ENCODE data around the gene SPECC1. TPM values are rescaled to one million over a fixed set of nuclear protein-coding genes. Genes with fewer than 3 reads are reported as not detected.

Gene SPECC1
- total RNA-seq, 1 donor from 2014 or later, result 65.7 TPM

DNA sequence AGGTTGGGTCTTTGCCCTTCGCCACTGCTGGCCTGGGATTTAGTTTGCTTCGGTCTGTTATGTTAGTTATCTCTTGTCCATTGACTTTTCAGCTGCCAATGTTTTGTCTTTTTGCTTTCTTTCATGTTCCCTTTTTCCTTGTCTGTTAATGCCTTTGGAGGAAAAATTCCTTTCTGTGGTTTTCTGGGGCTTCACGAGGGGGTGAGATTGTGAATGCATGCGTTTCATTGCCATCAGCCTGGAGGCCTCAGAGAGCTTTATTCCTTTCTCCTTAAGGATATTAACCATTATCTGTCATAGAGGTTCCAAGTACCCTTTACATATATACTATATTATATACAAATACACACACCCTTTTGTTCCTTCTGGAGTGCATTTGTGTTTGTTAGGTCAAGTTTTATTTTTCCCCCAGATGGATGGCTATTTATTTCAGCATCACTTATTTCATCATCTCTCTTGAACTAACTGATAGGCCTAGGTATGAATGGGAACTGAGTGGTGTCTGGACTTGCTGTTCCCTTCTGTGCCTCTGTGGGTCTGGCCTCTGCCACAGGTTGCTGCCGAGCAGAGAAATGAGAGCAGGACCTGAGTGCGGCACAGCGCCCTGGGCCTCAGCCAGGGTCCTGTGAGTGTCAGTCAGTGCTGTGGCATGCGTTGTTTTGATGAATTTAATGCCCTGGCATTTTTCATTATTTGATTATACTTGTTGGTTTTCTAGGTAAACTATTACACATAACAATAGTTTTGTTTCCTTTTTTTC, 264.8 kb downstream of the SPECC1 start:
- Mint-ChIP-seq H3K36me3 (ENCODE audit: low read depth, unreplicated experiment) (peaks cover 5% of the 10 kb centered on the region), H3K4me3 (ENCODE audit: unreplicated experiment) (no peak overlapping the region), H3K27me3 (ENCODE audit: unreplicated experiment) (peaks cover 1% of the 10 kb centered on the region), H3K9me3 (ENCODE audit: unreplicated experiment) (no peaks in the 10 kb centered on the region), H3K4me1 (ENCODE audit: unreplicated experiment) (peaks cover 21% of the 10 kb centered on the region), H3K27ac (ENCODE audit: unreplicated experiment) (no peak overlapping the region)
- DNase-seq (ENCODE audit: low spot score), result no peak
- TF ChIP-seq, protein P1, sequence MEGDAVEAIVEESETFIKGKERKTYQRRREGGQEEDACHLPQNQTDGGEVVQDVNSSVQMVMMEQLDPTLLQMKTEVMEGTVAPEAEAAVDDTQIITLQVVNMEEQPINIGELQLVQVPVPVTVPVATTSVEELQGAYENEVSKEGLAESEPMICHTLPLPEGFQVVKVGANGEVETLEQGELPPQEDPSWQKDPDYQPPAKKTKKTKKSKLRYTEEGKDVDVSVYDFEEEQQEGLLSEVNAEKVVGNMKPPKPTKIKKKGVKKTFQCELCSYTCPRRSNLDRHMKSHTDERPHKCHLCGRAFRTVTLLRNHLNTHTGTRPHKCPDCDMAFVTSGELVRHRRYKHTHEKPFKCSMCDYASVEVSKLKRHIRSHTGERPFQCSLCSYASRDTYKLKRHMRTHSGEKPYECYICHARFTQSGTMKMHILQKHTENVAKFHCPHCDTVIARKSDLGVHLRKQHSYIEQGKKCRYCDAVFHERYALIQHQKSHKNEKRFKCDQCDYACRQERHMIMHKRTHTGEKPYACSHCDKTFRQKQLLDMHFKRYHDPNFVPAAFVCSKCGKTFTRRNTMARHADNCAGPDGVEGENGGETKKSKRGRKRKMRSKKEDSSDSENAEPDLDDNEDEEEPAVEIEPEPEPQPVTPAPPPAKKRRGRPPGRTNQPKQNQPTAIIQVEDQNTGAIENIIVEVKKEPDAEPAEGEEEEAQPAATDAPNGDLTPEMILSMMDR (IDR thresholded peaks at IDR 0.05; ENCODE audit: unreplicated experiment), result no peak

DNA sequence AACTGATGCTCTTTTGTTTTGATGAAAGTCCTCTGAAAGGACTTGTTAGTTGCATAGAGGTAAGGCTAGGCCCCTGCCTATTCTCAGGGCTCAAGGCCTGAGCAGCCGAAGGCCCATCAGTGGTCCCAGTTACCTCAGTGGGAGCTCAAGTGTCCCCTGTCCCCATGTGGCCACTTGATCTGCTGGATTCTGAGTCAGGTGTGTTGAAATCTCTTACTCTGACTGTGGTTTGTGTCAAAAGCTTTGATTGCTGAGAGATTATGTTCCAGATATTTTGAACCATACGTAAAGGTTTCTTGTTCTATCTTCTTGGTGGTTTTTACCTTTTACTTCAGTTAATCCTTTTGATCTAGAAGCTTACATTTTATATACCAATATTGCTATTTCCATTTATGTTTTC, 266.5 kb downstream of the SPECC1 start:
- no peak for DNase-seq (ENCODE audit: low spot score)
- peaks cover 5% of the 10 kb centered on the region for H3K36me3 Mint-ChIP-seq (ENCODE audit: low read depth, unreplicated experiment)
- H3K27ac Mint-ChIP-seq (ENCODE audit: unreplicated experiment), result no peak overlapping the region
- TF ChIP-seq, protein P1 (IDR thresholded peaks at IDR 0.05; ENCODE audit: unreplicated experiment), result no peak
- peaks cover 1% of the 10 kb centered on the region for H3K27me3 Mint-ChIP-seq (ENCODE audit: unreplicated experiment)
- no peaks in the 10 kb centered on the region for H3K9me3 Mint-ChIP-seq (ENCODE audit: unreplicated experiment)
- peaks cover 15% of the 10 kb centered on the region for H3K4me1 Mint-ChIP-seq (ENCODE audit: unreplicated experiment)
- no peak overlapping the region for H3K4me3 Mint-ChIP-seq (ENCODE audit: unreplicated experiment)

DNA sequence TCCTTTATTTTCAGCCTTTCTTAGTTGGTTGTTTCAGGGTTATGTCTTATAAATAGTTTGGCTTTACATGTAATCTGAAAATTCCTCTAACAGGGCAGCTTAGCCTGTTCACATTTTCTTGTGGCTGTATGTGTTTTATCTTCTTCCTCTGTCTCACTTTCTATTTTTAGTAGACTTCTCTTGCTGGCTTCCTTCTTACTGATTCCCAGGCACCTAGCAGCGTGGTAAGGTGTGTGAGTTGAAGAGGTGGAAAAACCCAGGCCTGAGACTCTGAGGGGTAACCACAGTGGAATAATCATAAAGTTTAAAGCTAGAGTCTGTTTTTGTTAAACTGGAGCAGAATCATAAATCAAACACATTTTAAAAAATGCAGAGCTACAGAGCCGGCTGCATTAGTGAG, 267.3 kb downstream of the SPECC1 start:
- H3K9me3 Mint-ChIP-seq (ENCODE audit: unreplicated experiment), result no peaks in the 10 kb centered on the region
- TF ChIP-seq, protein P1 (IDR thresholded peaks at IDR 0.05; ENCODE audit: unreplicated experiment), result no peak
- no peak overlapping the region for H3K27ac Mint-ChIP-seq (ENCODE audit: unreplicated experiment)
- no peak for DNase-seq (ENCODE audit: low spot score)
- no peak overlapping the region for H3K4me3 Mint-ChIP-seq (ENCODE audit: unreplicated experiment)
- H3K4me1 Mint-ChIP-seq (ENCODE audit: unreplicated experiment), result peaks cover 8% of the 10 kb centered on the region
- peaks cover 5% of the 10 kb centered on the region for H3K36me3 Mint-ChIP-seq (ENCODE audit: low read depth, unreplicated experiment)
- peaks cover 1% of the 10 kb centered on the region for H3K27me3 Mint-ChIP-seq (ENCODE audit: unreplicated experiment)

DNA sequence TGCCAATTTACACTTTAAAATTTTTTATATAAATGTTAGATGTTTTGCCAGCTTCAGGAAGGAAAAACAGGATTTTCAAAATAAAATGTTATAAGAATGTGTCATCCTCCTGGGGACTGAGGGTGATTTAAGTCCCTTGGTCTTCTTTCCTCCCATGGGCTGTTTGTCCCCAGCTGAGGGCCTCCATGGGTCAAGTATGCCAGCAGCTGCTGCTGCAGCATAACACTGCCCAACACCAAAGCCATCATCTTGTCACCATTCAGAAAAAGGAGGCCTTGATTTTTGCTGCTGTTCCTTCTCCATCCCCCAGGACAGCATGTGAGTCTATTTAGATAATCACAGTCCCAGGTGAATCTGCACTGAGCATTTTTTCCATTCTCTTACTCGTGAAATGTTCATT, 269.6 kb downstream of the SPECC1 start:
- DNase-seq (ENCODE audit: low spot score), result no peak
- TF ChIP-seq, protein P1 (IDR thresholded peaks at IDR 0.05; ENCODE audit: unreplicated experiment), result no peak
- Mint-ChIP-seq H3K4me1 (ENCODE audit: unreplicated experiment) (peaks cover under 1% of the 10 kb centered on the region), H3K27ac (ENCODE audit: unreplicated experiment) (no peak overlapping the region), H3K4me3 (ENCODE audit: unreplicated experiment) (no peak overlapping the region), H3K36me3 (ENCODE audit: low read depth, unreplicated experiment) (peaks cover 5% of the 10 kb centered on the region), H3K9me3 (ENCODE audit: unreplicated experiment) (no peaks in the 10 kb centered on the region), H3K27me3 (ENCODE audit: unreplicated experiment) (peaks cover 4% of the 10 kb centered on the region)

DNA sequence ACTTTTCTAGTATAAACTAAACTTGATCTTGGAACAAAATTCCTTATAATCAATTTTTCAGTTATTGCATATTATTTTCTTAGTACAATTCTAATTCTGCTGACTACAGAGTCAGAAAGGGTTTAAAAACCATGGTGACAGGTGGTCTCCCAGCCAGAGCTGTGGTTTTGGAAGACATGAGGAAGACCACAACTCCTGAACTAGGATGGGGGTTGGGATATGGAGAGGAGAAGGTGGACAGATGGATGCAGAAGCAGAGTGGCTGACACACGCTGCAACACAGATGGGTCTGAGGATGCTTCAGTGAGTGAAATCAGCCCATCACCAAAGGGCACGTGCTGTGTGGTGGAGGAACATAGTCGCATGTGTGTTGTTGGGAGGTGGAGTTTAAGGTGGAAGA, 270.5 kb downstream of the SPECC1 start:
- DNase-seq (ENCODE audit: low spot score), result no peak
- H3K9me3 Mint-ChIP-seq (ENCODE audit: unreplicated experiment), result no peaks in the 10 kb centered on the region
- H3K36me3 Mint-ChIP-seq (ENCODE audit: low read depth, unreplicated experiment), result peaks cover 5% of the 10 kb centered on the region
- TF ChIP-seq, protein P1 (IDR thresholded peaks at IDR 0.05; ENCODE audit: unreplicated experiment), result no peak
- H3K27me3 Mint-ChIP-seq (ENCODE audit: unreplicated experiment), result peaks cover 4% of the 10 kb centered on the region
- no peak overlapping the region for H3K4me3 Mint-ChIP-seq (ENCODE audit: unreplicated experiment)
- no peak overlapping the region for H3K27ac Mint-ChIP-seq (ENCODE audit: unreplicated experiment)
- no peaks in the 10 kb centered on the region for H3K4me1 Mint-ChIP-seq (ENCODE audit: unreplicated experiment)

Measured in endothelial cell (in vitro differentiated cells).